Left forelimb (tissue), 1 donor: Measurements from ENCODE around the gene SLC12A5.

Source experiments
- DNase-seq: peaks from one replicate; pipeline ENCODE4 v3.0.0-alpha.2; 2018; ENCODE audit warnings: low spot score

The SLC12A5 gene

DNA sequence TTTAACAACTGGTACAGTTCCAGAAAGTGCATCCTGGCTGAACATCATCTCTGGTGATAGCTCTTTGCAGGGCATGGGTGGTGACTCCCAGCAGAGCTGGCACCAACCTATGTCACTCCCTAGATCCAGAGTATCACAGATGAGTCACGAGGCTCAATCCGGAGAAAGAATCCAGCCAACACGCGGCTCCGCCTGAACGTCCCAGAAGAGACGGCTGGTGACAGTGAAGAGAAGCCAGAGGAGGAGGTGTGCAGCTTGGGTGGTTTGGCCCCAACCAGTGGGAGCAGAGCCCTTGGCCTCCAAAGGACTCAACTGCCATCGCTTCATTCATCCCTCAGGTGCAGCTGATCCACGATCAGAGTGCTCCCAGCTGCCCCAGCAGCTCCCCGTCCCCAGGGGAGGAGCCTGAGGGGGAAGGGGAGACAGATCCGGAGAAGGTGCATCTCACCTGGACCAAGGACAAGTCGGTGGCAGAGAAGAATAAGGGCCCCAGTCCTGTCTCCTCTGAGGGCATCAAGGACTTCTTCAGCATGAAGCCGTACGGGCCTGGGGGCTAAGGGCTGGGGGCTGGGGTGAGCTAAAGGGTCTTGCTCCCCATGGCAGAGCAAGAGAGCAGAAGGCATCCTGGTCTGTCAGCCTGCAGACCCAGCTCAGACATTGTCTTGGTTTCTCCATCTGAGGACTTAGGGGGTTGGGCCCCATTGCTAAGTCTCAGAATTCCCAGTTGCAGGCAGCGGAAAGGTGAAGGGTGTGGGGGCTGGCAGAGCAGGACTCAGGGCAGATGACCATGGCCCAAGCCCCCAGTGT lies 27.2 kb downstream of the SLC12A5 start:
- no peak for DNase-seq

DNA sequence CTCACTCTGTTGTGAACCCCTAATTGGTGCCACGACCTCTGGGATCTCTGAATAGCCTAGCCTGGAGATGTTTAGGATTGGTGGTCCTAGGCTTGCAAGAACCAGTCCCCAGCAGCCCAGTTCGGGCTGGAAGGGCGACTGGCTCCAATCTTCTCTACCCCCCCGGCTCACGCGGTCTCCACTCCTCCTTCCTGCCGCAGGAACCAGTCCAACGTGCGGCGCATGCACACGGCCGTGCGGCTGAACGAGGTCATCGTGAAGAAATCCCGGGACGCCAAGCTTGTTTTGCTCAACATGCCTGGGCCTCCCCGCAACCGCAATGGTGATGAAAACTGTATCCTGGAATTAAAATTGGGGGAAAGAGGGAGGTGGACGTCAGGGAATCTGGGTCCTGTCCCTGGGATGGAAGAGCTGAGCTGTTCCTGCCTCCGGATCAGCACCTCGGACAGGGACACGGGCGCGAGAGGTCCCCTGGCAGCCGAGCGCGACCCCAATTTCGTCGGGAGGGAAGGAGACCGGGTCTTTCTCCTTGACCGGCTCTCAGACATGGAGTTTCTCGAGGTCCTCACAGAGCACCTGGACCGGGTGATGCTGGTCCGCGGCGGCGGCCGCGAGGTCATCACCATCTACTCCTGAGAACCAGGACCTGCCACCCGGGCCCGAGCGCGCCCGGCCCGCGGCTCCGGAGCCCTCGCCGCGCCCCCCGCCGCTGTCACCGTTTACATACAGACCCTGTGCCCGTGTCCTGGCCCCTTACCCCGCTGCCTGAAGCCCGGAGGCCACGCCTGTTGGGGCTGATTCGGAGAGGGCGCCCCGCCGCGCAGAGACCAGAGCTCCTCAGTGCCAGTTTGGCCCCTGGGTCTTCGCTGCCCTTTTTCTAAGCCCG lies 28.2 kb downstream of the SLC12A5 start:
- no peak for DNase-seq

DNA sequence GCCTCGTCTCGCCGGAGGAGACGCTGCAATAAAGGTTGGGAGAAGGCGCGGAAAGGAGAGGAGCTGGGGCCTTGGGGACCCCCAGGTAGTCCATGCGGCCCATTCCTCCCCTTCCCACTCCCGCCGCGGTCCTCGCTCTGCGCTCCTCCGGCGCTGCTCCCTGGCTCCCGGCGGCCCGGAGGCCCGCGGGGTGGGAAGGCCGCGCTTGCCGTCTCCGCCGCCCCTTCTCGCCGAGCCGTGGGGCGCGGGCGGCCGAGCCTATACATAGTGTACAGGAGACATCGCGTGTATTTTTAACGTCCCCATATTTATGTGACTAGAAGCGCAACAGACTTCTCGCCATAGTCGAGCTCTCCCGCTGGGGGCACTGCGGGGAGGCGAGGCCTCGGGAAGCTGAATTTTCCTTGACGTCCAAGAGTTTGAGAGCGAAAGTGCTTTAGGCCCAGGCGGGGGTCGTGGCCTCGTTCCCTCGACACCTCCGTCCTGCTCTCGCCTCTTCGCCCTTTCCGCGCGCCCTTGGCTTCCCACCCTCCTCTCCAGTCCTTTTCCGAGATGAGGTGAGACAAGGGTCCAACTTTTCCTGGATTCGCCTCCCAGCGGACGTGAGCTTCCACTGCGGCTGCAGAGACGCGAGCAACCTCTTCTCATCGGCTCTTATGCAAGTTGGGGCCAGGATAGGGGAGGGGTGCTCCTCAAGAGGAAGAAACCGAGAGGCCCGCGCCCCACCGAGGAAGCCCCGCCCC lies 29.0 kb downstream of the SLC12A5 start:
- no peak for DNase-seq

DNA sequence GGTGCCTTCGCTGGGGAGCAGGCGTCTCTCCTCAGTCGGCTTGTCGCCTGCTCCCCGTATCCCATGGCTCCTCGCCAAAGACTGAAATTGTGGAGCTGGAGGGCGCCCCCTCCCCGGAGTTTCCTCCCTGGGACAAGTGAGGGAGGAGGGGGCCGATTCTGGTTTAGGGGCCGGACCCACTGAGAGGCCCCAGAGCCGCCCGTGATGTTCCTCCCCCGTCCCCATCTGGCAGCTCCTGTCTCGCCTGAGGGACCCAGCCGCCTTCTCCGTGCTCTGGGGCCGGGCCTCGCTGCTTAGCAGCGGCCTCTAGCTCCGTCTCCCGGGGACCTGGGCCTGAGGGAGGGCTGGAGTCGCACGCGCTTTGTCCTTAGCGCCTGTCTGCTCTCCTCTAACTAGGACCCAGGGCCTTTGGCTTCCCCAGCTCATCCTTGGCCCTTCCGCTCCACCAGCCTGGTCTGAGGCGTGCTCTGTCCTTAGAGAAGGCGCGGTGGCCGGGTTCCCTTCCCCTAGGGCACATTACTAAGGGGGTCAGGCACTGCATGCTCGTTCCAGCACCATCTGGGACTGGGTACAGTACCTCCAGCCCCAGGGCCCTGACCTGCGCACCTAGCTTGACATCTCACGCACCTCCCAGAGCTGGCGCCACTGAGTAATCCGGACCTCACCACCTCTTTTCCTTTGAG lies 29.7 kb downstream of the SLC12A5 start:
- no peak for DNase-seq

DNA sequence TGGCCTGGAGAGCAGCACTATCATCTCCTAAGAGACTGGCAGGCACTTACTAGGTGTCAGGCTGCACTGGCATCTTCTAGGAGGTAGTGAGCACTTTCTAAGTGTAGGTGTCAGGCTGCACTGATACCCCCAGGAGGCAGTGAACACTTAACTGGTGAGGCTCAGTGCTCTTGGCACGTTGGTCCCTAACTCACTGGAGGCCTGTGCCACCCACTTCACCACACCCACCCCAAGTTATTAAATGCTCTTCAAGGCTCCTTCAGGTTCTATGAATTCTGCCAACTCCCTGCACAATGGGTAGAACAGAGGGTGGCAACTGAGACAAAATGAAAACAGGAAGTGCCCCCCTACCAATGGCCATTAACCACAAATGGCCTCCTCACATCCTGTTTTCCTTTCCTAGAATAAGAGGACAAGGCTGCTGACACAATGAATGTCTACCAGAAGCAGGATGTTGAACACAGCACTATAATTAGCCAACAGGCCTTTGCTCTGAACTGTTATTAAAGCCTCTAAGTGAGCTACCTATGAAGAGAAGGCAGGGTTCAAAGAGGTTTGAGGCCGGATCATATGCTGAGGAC lies 31.4 kb downstream of the SLC12A5 start:
- no peak for DNase-seq

DNA sequence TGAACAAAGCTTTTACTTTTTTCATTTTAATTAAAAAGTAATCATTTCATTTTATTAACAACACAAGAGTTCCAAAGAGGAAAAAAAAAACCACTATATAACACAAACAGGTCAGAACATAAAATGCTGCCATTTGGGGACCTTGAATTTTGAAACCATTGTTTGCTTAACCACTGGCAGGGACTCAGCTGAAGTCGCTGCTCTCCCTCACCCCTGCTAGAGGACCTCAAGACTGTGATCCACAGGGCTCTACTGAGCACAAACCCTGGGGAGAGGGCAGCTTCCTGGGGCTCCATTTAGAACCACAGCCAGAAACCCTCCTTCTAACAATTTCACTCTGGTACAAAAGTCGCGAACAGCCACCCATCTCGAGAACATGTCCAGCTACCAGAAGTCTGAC lies 32.0 kb downstream of the SLC12A5 start:
- DNase-seq: no peak

DNA sequence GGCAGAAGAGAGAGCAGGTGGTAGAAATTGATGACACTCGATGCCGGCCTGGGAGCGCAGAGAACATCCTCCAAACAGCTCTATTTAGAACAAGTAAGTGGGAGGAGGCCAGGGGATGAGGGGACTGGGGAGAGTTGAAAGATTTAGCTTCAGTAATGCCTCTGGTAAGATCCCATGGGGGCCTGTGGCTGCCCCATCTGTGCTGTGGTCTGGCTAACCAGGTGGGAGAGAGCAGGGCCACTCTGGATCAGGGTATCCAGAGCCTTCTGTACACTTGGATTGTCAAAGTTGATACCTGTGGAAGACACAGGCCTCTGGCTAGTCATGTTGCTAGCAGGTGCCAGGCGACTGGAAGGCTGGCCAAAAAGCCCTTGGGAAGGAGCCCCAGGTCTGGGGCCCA lies 33.1 kb downstream of the SLC12A5 start:
- no peak for DNase-seq

DNA sequence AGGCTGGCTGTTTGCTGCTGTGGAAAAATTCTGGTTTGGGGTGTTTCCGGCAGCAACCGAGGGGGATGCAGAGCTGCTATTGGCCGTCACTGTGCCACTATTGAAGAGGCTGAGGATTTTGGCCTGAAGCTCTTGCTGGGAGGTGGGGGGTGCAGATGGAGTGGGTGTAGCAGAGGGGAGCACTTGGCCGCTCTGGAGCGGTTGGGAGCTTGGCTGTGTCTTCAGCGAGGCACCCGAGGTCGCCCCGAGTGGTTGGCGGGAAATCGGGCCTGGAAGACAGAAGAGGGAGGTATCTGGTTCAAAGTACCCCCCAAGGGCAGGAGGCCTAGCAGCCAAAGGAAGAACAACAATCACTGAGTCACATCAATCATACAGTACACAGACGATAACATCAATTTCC lies 33.6 kb downstream of the SLC12A5 start:
- DNase-seq: no peak

DNA sequence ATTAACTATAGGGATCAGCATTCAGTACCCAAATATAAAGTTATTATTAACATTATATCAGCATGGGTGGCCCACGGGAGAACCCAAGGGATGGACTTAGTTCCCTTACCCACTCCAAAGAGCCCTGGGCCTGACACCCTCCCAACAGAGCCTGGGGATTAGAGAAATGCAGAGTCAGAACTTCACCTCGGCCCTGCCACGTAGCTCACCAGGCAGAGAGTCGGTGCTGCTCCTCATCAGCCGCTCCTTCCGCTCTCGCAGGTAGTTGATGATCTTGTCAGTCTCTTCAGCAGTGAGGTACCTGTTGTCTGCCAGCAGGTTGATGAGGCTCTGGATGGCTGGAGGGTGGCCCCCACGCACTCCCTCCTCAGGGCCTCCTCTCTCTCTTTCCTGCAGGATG lies 34.1 kb downstream of the SLC12A5 start:
- DNase-seq: no peak

DNA sequence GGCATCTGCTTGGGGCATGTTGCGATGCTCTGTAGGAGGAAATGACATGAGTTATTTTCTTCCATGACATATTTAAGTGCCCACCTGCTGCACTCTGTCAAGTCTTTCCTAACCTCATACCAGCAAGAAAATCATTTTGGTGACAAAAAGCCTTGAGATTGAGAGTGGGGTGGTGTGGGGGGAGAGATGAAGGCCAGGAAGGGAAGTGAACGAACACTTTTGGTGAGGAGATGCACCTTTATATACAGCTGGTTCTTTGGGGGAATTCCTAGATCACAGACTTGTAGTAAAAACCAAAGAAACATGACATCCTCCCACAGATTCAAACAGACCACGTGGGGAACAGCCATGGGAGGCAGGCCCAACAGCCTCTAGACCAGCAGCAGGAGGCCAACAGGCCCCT lies 34.6 kb downstream of the SLC12A5 start:
- no peak for DNase-seq

DNA sequence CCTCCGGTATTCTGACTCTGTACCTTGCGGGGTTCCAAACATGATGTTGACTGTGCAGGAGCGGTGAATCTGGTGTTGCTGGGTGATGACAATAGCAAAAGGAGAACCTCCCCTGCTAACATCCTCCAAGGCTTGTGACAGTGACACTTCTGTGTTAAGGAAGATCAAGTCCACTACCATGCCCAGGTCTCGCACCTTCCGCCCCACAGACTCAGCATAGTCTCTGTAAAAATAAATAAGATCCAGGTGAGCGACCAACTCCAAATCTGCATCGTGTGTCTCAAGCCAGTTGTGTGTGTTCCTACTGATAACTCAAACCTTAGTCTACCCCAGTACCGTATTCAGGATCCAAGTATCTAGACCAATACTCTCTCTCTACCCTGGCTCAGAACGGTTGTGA lies 36.0 kb downstream of the SLC12A5 start:
- no peak for DNase-seq

DNA sequence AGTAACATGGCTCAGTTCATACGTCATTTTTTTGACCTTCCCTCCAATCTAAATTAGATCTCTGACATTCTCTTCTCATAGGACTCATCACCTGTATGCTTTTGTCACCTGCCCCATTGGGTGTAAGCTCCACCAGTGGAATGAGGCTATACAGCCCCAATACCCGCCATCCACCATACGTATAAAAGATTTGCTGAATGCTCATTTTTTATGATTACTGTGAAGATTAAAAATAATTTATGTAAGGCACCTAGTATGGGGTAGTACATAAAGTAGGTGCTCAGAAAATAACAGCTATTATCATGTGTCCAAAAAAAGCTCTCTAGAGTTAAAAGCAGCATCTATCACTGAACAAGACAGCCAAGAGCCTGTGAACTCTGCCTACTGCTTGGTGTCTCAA lies 36.7 kb downstream of the SLC12A5 start:
- no peak for DNase-seq

DNA sequence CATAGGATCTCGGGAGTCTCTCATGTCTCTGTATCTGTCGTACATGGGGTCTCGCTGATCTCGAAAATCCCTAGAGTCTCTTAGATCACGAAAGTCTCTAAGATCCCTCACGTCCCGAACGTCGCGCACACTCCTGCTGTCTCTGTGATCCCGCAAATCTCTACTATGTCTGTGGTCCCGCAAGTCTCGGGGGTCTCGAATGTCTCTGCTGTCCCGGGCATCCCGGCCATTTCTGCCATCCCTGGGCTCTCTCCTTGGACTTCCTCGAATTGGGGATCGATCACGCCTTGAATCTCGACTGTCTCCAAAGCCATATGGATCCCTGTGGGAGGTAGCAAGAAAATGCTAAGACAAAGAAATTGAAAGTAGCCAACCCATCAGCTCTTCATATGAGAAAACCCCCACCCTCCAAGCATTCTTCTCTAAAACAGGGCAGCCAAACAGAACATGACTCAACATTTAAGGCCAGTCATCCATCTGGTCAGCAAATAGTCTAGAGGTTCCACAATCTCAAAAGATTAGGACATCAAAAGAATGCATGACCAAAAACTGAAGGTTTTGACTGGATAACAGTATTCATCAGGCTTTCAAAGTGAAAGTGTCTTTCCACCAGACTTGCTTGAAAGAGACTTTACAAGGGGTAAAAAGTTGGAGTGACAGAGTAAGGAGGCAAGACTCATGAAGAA lies 41.3 kb downstream of the SLC12A5 start:
- no peak for DNase-seq

DNA sequence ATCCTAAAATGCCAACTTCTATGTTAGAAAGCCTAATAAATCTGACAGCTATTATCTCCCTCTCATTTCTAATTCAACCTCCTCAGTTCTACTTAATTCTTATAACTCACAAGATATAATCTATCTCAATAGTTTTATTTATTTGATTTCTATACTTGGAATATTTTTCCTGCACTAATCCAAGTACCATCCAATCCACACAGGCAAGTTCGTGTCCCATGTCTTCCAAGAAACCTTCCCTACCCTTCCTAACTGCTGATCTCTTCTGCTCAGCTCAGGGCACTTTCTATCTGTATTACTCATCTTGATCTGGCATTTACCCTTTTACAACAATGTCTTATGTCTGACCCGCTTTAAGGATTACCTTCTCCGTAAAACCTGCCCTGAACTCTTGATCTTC lies 42.6 kb downstream of the SLC12A5 start:
- DNase-seq: no peak

DNA sequence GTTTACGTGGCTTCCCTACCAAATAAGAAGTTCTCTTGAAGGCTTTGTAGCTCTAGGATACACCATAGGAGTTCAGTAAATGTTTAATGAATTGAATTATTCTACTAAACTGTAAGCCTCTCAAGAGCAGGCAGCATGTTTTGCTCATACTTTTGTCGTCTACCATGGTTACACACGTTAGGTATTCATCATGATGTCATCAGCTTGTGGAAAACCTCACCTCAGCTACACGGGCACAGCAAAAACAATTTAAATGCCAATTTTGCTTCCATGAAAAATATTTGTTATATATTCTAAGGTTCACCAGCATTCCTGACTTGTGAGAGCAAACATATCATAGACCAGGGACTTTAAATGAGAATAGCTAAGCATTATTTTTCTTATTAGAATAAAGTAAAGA lies 44.0 kb downstream of the SLC12A5 start:
- no peak for DNase-seq

DNA sequence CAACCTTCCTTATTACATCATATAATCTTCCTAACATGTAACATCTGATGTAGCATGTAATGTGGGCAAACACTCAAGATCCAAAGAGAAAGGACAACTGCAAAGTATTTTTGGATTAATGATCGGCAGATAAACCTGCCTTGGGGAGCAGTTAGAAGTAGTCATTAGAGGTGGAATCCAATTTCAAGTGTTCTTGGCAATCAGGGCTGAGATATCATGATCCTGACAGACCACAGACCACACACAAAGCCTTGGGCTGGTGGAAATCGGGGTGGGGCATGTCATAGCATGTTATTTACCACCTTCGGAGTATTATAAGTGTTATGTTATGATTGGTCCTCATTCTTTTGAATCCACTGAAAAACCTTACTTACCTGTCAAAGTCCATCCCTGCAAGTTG lies 44.4 kb downstream of the SLC12A5 start:
- no peak for DNase-seq

DNA sequence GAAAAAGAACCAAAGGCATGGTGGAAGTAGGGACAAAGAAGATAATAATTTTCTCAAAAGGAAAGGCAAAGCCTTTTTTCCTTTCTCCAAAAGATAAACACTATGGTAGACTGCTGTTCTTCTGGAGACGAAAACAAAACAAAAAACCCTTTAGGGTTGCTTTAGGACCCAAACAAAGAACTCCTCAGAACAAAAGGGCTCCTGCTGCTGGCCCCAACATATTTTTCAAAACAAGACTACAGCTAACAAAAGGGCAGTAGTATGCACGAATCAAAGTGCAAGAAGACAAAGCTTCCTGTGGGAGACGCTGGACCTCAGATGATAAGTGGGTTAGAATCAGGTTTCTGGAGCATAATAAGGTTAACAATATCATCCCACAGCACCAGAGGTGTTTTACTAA lies 45.0 kb downstream of the SLC12A5 start:
- no peak for DNase-seq

DNA sequence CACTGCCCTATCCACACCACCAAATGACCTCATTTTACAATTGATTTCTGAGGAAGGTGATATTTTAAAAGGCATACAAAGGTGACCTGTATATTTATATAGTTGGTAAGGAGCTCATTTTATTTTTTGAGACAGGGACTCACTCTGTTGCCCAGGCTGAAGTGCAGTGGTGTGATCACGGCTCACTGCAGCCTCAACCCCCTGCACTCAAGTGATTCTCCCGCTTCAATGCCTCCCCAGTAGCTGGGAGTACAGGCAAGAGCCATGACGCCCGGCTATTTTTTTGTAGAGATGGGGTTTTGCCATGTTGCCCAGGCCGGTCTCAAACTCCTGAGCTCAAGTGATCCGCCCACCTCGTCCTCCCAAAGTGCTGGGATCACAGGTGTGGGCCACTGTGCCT lies 47.8 kb downstream of the SLC12A5 start:
- no peak for DNase-seq

DNA sequence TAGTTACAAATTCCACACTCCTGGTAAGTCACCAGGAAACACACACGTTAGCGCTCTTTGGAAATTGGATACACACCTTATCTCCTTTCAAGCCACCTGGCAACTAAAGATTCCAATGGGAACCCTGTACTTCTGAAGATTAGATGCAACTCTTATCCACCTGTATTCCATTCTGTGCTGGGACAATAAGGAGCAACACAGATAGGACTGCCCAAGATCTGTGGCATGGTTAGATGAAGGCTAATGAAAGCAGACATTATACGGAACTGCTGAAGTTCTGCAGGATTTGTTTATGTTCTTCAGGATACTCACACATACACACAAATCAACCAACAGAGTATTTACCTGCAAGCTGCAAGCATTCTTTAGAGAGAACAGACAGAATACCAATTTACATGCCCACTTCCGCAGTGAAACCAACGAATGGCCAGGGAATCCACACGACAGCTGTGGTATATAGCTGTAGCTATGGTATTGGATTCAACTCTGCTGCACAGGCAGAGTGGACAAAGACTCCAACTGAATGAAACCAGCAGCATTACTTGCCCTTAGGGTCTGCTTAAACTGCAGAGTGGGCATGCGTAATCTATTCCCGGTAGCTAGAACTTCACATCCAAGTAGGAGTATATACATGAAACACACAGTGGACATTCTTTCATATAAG lies 48.8 kb downstream of the SLC12A5 start:
- no peak for DNase-seq

DNA sequence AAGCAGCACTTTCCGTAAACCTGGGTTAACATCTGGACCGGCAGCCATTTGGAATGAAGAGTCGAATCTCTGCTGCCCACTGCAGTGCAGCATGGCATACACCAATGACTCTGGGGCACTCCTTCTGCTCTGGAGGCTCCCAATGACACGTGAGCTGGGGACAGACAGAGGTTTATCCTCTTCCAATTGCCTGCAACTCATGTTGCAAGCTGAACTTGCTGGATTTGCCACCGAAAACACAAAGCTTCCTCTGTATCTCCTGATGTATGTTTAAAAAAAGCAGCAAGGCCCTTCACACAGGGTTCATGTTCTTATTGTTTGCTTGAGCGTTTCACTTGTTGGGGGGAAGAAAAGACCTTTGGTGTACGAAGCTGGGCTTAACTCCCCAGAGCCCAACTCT lies 49.9 kb downstream of the SLC12A5 start:
- DNase-seq: no peak

DNA sequence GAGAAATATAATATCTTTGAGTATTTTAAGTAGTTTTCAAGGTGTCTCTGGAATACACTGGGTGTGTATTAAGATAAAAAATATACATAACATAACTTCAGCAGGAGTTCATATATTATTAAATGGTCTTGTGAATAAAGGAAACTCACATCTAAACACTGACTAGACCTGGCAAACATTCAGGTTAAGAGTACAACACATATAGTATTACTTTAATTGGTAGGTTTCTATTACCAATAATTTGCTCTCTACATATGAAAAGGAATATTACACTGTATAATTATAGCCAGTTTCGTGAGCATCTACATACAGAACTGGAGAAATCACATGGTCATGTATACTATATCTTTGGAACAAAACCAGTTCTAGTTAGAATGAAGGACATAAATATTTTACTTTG lies 52.1 kb downstream of the SLC12A5 start:
- no peak for DNase-seq
